Fibroblast of the conjunctiva (primary cell): Measurements from ENCODE around the gene OAS3.
A peak's percentile ranks its signal among the peaks of the same experiment; 100 is the strongest.
"Not testable (repeated sequence)": the region's sequence is repeated elsewhere in the genome, so short reads cannot be mapped to it uniquely, and the experiment has no call there.

Source experiments
- DNase-seq: peaks from one replicate; pipeline ENCODE4 v3.0.0-alpha.2; 2010; ENCODE audit warnings: low read depth

The OAS3 gene

GRCh38 chr12:112937741-112938719 lies at the start of gene OAS3:
TSS of gene OAS3 (plus strand) at chr12:112938474. CDS start at chr12:112938531, 57 bp downstream.
- DNase-seq, result peak; percentile 57

- no peak for DNase-seq
Measured at GRCh38 chr12:112891093-112892024, 46.9 kb upstream of the OAS3 start.

GRCh38 chr12:112892856-112893255 lies 45.4 kb upstream of the OAS3 start:
- DNase-seq, result no peak

- DNase-seq, result no peak
Measured at GRCh38 chr12:112894128-112894527, 44.1 kb upstream of the OAS3 start.

- no peak for DNase-seq
Measured at GRCh38 chr12:112898380-112898779, 39.9 kb upstream of the OAS3 start.

GRCh38 chr12:112900298-112901145 lies 37.8 kb upstream of the OAS3 start:
- DNase-seq, result peak; percentile 14

GRCh38 chr12:112901271-112901670 lies 37.0 kb upstream of the OAS3 start:
- no peak for DNase-seq

- DNase-seq, result peak; percentile 12
Measured at GRCh38 chr12:112904571-112904970, 33.7 kb upstream of the OAS3 start.

- peak; percentile 10 for DNase-seq
Measured at GRCh38 chr12:112905451-112906089, 32.7 kb upstream of the OAS3 start.

- peak; percentile 17 for DNase-seq
Measured at GRCh38 chr12:112906712-112907414, 31.4 kb upstream of the OAS3 start, which contains the start of gene OAS1. TSS of gene OAS1 (plus strand) at chr12:112906962. CDS start at chr12:112907040, 78 bp downstream.

GRCh38 chr12:112907415-112908157 lies 30.7 kb upstream of the OAS3 start:
- DNase-seq, result no peak

GRCh38 chr12:112908548-112908947 lies 29.7 kb upstream of the OAS3 start:
- DNase-seq, result no peak

GRCh38 chr12:112909693-112910092 lies 28.6 kb upstream of the OAS3 start:
- DNase-seq, result no peak

- DNase-seq, result no peak
Measured at GRCh38 chr12:112913038-112913688, 25.1 kb upstream of the OAS3 start.

- DNase-seq, result not testable (repeated sequence)
Measured at GRCh38 chr12:112913888-112914287, 24.4 kb upstream of the OAS3 start.

GRCh38 chr12:112916270-112916669 lies 22.0 kb upstream of the OAS3 start:
- DNase-seq, result peak; percentile 12

- DNase-seq, result no peak
Measured at GRCh38 chr12:112919121-112919520, 19.2 kb upstream of the OAS3 start.

GRCh38 chr12:112924986-112925385 lies 13.3 kb upstream of the OAS3 start:
- no peak for DNase-seq
